ENCODE measurements around the gene MACROD1. TPM values are rescaled to one million over a fixed set of nuclear protein-coding genes. Genes with fewer than 3 reads are reported as not detected.

The MACROD1 gene
- total RNA-seq, 1 donor from 2014 or later, result 20.6 TPM

DNA sequence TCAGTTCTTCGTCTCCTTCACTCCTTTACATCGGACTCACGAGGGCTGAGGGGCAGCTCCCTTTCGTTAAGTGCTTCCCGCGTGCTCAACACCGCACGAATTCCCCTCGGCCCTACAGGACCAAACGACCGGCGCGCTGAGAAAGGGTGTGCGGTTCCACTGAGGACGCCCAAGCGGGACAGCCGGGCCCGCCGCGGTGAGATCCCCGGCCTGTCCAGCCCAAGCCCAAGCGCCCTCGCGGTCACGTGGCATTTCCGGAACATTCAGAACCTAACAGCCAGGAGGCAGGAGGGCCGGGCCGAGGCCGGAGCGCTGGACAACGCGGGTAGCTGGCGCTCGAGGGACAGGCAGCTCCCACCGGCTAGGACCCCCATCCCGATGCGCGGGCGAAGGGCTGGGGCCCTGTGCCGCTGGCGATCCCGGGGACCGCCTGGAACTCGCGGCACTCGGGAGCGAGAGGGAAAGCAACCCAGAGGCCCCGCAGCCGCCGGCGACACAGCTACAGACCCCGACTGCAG lies 19.3 kb upstream of the MACROD1 start:
- TF ChIP-seq, protein P1, sequence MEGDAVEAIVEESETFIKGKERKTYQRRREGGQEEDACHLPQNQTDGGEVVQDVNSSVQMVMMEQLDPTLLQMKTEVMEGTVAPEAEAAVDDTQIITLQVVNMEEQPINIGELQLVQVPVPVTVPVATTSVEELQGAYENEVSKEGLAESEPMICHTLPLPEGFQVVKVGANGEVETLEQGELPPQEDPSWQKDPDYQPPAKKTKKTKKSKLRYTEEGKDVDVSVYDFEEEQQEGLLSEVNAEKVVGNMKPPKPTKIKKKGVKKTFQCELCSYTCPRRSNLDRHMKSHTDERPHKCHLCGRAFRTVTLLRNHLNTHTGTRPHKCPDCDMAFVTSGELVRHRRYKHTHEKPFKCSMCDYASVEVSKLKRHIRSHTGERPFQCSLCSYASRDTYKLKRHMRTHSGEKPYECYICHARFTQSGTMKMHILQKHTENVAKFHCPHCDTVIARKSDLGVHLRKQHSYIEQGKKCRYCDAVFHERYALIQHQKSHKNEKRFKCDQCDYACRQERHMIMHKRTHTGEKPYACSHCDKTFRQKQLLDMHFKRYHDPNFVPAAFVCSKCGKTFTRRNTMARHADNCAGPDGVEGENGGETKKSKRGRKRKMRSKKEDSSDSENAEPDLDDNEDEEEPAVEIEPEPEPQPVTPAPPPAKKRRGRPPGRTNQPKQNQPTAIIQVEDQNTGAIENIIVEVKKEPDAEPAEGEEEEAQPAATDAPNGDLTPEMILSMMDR (IDR thresholded peaks at IDR 0.05), result peak; percentile 76
- Mint-ChIP-seq H3K9me3 (ENCODE audit: low read depth) (no peaks in the 10 kb centered on the region), H3K36me3 (ENCODE audit: low read depth) (no peaks in the 10 kb centered on the region), H3K4me1 (ENCODE audit: low read depth) (peaks cover 48% of the 10 kb centered on the region), H3K4me3 (ENCODE audit: unreplicated experiment) (peak overlapping the region; percentile 97), H3K27ac (ENCODE audit: unreplicated experiment) (peak overlapping the region; percentile 99), H3K27me3 (ENCODE audit: low read depth) (no peaks in the 10 kb centered on the region)
- peak; percentile 97 for DNase-seq (ENCODE audit: low spot score)

DNA sequence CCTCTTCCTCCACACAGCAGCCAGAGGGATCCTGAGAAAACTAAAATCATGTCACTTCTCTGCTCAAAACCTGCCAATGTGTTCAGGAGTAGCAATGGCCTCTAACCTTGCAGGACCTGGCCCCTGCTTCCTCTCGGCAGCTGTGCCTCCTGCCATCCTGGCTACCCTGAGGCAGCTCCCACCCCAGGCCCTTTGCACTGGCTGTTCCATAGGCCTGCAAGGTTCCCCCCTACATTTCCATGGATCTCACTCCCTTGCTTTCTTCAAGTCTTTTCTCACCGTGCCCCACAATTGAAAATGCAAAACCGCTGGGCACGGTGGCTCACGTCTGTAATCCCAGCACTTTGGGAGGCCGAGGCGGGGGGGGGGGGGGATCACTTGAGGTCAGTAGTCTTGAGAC lies 18.0 kb upstream of the MACROD1 start:
- Mint-ChIP-seq H3K4me1 (ENCODE audit: low read depth) (peaks cover 43% of the 10 kb centered on the region), H3K9me3 (ENCODE audit: low read depth) (no peaks in the 10 kb centered on the region), H3K27ac (ENCODE audit: unreplicated experiment) (no peak overlapping the region), H3K27me3 (ENCODE audit: low read depth) (no peaks in the 10 kb centered on the region), H3K36me3 (ENCODE audit: low read depth) (no peaks in the 10 kb centered on the region), H3K4me3 (ENCODE audit: unreplicated experiment) (no peak overlapping the region)
- TF ChIP-seq, protein P1 (IDR thresholded peaks at IDR 0.05), result no peak
- no peak for DNase-seq (ENCODE audit: low spot score)

DNA sequence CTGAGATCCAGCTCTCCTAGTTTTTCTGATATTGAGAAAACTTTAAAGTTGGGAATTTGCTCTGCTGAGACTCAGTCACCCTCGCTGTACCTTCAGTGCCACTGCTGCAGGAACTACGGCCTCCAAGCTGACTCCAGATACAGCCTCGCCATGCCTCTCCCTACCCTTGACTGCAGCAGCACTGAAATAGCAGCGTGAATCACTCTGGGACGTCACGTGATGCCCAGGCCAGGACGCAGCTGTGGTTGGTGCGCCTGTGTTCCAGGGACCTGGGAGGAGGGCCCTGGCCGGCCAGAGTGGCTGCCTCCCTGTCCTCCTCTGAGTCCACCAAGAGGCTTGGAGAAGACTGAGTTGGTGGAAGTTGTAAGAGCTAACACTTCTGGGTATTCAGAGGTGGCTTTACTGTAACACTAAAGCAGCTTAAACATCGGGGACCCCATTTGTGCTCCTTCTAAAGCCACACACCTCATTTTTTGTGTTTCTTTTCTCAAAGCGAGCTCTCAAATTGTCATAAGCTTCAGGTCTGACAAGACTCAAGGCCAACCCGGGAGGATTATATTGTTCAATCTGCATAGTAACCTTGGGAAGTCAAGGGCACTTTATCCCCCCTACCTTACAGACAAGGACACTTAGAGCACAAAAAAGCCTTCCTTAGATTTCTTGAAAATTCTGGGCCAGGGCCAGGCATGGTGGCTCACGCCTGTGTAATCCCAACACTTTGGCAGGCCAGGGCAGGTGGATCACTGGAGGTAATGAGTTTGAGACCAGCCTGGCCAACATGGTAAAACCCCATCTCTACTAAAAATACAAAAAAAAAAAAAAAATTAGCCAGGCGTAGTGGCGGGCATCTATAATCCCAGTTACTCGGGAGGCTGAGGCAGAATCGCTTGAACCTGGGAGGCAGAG lies 15.8 kb upstream of the MACROD1 start:
- no peaks in the 10 kb centered on the region for H3K9me3 Mint-ChIP-seq (ENCODE audit: low read depth)
- H3K36me3 Mint-ChIP-seq (ENCODE audit: low read depth), result no peaks in the 10 kb centered on the region
- TF ChIP-seq, protein P1 (IDR thresholded peaks at IDR 0.05), result no peak
- H3K27ac Mint-ChIP-seq (ENCODE audit: unreplicated experiment), result peak overlapping the region; percentile 96
- no peaks in the 10 kb centered on the region for H3K27me3 Mint-ChIP-seq (ENCODE audit: low read depth)
- DNase-seq (ENCODE audit: low spot score), result no peak
- peak overlapping the region; percentile 68 for H3K4me3 Mint-ChIP-seq (ENCODE audit: unreplicated experiment)
- H3K4me1 Mint-ChIP-seq (ENCODE audit: low read depth), result peaks cover 40% of the 10 kb centered on the region

DNA sequence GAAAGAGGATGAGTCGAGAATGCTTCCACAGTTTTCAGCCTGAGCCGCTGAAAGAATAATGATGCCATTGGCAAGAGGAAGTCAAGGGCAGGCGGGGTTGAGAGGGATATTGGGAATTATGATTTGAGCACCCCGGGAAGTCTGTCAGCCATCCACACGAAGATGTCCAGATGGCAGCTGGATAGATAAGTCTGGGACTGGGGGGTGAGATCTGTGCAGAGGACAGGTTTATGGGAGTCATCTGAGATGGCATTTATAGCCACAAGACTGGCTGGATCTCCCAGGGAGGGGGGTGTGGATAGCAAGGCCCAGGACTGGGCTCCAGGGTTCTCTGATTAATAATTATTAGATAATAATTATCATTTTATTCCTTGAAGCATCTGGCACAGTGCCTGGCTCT lies 15.0 kb upstream of the MACROD1 start:
- Mint-ChIP-seq H3K36me3 (ENCODE audit: low read depth) (no peaks in the 10 kb centered on the region), H3K27me3 (ENCODE audit: low read depth) (no peaks in the 10 kb centered on the region), H3K4me1 (ENCODE audit: low read depth) (peaks cover 40% of the 10 kb centered on the region), H3K9me3 (ENCODE audit: low read depth) (no peaks in the 10 kb centered on the region), H3K4me3 (ENCODE audit: unreplicated experiment) (peak overlapping the region; percentile 68), H3K27ac (ENCODE audit: unreplicated experiment) (peak overlapping the region; percentile 96)
- TF ChIP-seq, protein P1 (IDR thresholded peaks at IDR 0.05), result no peak
- no peak for DNase-seq (ENCODE audit: low spot score)

DNA sequence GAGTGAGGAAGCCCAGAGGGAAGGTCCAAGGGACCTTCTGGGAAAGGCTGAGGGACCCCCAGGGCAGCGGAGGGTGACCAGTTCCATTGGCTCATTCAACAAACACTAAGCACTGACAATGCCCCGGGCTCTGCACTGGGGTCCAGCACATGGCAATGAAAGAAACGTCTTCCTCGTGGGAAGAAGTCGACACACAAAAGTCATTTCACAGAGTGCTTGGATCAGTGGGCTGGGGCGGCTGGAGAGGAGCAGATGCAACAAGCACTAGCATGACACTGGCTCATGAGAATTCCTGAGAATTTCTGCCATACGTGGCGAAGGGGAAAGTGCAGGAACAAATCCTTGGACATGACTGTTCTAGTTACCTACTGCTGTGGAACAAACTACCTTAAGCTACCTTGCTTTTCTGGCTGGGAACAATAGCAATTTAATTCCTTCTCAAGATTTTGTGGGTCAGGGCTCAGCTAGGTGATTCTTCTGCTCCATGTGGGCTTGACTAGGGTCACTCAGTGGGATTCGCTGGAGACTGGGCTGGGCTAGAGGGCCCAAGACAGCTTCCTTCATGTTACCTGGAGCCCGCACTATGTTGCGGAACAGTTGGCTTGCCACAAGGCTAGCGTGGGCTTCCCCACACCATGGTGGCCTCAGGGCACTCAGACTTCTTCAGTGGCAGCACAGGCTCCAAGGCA lies 13.2 kb upstream of the MACROD1 start:
- TF ChIP-seq, protein P1 (IDR thresholded peaks at IDR 0.05), result no peak
- H3K4me1 Mint-ChIP-seq (ENCODE audit: low read depth), result peaks cover 30% of the 10 kb centered on the region
- H3K9me3 Mint-ChIP-seq (ENCODE audit: low read depth), result peaks cover 2% of the 10 kb centered on the region
- no peak for DNase-seq (ENCODE audit: low spot score)
- H3K27me3 Mint-ChIP-seq (ENCODE audit: low read depth), result no peaks in the 10 kb centered on the region
- H3K4me3 Mint-ChIP-seq (ENCODE audit: unreplicated experiment), result no peak overlapping the region
- H3K27ac Mint-ChIP-seq (ENCODE audit: unreplicated experiment), result no peak overlapping the region
- no peaks in the 10 kb centered on the region for H3K36me3 Mint-ChIP-seq (ENCODE audit: low read depth)

All from chondrocyte (in vitro differentiated cells).